Measurements from ENCODE around the gene SGSM1.
"Not testable (repeated sequence)": the region's sequence is repeated elsewhere in the genome, so short reads cannot be mapped to it uniquely, and the experiment has no call there.

DNA sequence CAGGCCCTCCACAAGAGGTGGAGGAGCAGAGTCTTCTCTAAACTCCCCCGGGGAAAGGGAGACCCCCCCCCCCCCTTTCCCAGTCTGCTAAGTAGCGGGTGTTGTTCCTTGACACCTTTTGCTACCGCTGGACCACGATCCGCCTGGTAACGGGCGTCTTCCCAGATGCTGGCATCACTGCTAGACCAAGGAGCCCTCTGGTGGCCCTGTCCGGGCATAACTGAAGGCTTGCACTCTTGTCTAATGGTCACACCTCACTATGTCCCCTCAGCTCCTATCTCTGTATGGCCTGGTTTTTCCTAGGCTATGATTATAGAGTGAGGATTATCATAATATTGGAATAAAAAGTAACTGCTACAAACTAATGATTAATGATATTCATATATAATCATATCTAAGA is 31.5 kb downstream of the SGSM1 start:
- TF ChIP-seq CBX3 (IDR thresholded peaks at IDR 0.05; ENCODE audit: low read depth); EZH2phosphoT487 (IDR thresholded peaks at IDR 0.05; ENCODE audit: borderline replicate concordance): not testable (repeated sequence)
